ENCODE measurements around the gene PRSS38. TPM values are rescaled to one million over a fixed set of nuclear protein-coding genes. Genes with fewer than 3 reads are reported as not detected.

The PRSS38 gene
- total RNA-seq, 2 experiments from 2014 or later = not detected

- H3K4me3 Mint-ChIP-seq = no peak overlapping the region
- DNase-seq = no peak
- H3K9me3 Mint-ChIP-seq = no peaks in the 10 kb centered on the region
- no peaks in the 10 kb centered on the region for H3K27me3 Mint-ChIP-seq
- H3K36me3 Mint-ChIP-seq = no peaks in the 10 kb centered on the region
- no peak overlapping the region for H3K27ac Mint-ChIP-seq
- no peaks in the 10 kb centered on the region for H3K4me1 Mint-ChIP-seq
These were observed 19.0 kb upstream of the PRSS38 start for GRCh38 chr1:227796359-227796915.

GRCh38 chr1:227797144-227797543 is 18.3 kb upstream of the PRSS38 start:
- Mint-ChIP-seq H3K9me3 (no peaks in the 10 kb centered on the region), H3K4me3 (no peak overlapping the region), H3K27me3 (no peaks in the 10 kb centered on the region), H3K4me1 (no peaks in the 10 kb centered on the region), H3K36me3 (no peaks in the 10 kb centered on the region), H3K27ac (no peak overlapping the region)
- DNase-seq = no peak

DNA sequence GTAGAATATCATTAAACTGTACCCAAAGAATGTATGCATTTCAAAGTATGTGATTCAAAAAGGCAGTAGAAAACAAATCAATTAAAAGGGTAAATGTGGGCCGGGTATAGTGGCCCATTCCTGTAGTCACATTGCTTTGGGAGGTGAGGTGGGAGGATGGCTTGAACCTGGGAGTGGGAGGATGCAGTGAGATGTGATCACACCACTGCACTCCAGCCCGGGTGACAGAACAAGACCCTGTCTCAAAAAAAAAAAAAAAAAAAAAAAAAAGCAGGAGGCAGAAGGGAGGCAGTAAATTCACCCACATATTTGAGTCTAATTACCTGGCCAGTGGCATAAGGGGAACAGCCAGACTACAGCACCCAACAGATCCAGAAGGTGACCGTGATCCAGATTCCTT is 17.9 kb upstream of the PRSS38 start:
- DNase-seq = no peak
- Mint-ChIP-seq H3K36me3 (no peaks in the 10 kb centered on the region), H3K27me3 (no peaks in the 10 kb centered on the region), H3K9me3 (no peaks in the 10 kb centered on the region), H3K4me1 (no peaks in the 10 kb centered on the region), H3K27ac (no peak overlapping the region), H3K4me3 (no peak overlapping the region)

GRCh38 chr1:227798078-227798802 is 17.2 kb upstream of the PRSS38 start:
- H3K27me3 Mint-ChIP-seq = no peaks in the 10 kb centered on the region
- H3K4me3 Mint-ChIP-seq = no peak overlapping the region
- peaks cover 2% of the 10 kb centered on the region for H3K9me3 Mint-ChIP-seq
- H3K36me3 Mint-ChIP-seq = no peaks in the 10 kb centered on the region
- no peak overlapping the region for H3K27ac Mint-ChIP-seq
- H3K4me1 Mint-ChIP-seq = no peaks in the 10 kb centered on the region
- DNase-seq = no peak

DNA sequence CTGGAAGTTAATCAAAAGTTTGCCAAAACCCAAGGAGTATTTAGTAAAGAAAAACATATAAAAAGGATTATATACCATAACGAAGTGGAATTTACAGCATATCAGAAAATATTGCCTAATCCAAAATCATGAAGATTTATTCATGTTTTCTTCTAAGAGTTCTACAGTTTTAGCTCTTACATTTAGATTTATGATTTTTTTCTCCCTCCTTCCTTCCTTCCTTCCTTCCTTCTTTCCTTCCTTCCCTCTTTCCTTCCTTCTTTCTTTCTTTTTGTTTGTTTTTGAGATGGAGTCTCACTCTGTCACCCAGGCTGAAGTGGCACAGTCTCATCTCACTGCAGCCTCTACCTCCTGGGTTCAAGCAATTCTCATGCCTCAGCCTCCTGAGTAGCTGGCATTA is 15.7 kb upstream of the PRSS38 start:
- peaks cover 13% of the 10 kb centered on the region for H3K9me3 Mint-ChIP-seq
- H3K4me3 Mint-ChIP-seq = no peak overlapping the region
- DNase-seq = no peak
- no peaks in the 10 kb centered on the region for H3K36me3 Mint-ChIP-seq
- no peak overlapping the region for H3K27ac Mint-ChIP-seq
- H3K4me1 Mint-ChIP-seq = no peaks in the 10 kb centered on the region
- H3K27me3 Mint-ChIP-seq = no peaks in the 10 kb centered on the region

- peaks cover 4% of the 10 kb centered on the region for H3K36me3 Mint-ChIP-seq
- no peaks in the 10 kb centered on the region for H3K27me3 Mint-ChIP-seq
- no peak for DNase-seq
- peaks cover 4% of the 10 kb centered on the region for H3K4me1 Mint-ChIP-seq
- no peak overlapping the region for H3K27ac Mint-ChIP-seq
- H3K4me3 Mint-ChIP-seq = no peak overlapping the region
- H3K9me3 Mint-ChIP-seq = peaks cover 17% of the 10 kb centered on the region
These were observed 11.5 kb upstream of the PRSS38 start for GRCh38 chr1:227803933-227804332.

DNA sequence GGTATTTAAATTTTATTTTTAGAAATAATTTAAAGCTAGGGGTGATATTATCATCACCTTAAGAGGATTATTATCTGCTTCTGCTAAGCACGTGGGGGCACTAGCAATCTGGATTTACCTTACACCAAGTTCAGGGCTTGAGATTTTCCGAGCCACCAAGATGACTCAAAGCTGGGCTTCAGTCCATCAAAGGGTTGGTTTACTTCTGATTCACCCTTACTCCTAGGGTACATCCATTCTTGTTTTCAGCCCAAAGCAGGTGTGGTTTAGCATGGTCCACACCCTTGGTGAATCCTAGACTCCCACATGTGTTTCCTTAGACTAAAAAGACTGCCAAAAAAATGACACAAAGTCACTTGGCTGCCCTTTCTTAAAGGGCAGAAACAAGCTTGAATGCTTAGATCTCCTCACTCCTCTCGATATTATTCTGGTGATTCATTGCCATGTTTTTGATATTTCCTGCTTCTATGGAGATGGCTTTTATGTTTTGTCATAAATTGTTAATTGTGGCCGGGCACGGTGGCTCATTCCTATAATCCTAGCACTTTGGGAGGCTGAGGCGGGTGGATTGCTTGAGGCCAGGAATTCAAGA is 9.8 kb upstream of the PRSS38 start:
- Mint-ChIP-seq H3K4me3 (no peak overlapping the region), H3K36me3 (peaks cover 4% of the 10 kb centered on the region), H3K27ac (no peak overlapping the region), H3K9me3 (peaks cover 22% of the 10 kb centered on the region), H3K4me1 (peaks cover 8% of the 10 kb centered on the region), H3K27me3 (no peaks in the 10 kb centered on the region)
- no peak for DNase-seq

DNA sequence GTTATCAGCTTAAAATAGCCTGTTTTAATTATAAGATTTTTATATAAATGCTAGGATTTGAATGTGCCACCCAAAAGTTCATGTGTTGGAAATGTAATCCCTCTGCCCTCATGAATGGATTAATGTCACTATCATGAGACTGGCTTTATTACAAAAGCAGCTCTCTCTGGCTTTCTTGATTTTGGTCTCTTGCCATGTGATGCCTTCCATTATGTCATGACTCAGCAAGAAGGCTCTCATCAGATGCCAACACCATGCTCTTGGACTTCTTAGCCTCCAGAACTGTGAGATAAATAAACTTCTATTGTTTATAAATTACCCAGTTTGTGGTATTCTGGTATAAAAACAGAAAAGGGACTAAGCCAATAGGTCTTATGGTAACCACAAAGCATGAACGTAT is 6.9 kb upstream of the PRSS38 start:
- Mint-ChIP-seq H3K9me3 (peaks cover 28% of the 10 kb centered on the region), H3K4me3 (no peak overlapping the region), H3K27ac (no peak overlapping the region), H3K27me3 (no peaks in the 10 kb centered on the region), H3K4me1 (peaks cover 8% of the 10 kb centered on the region), H3K36me3 (peaks cover 4% of the 10 kb centered on the region)
- no peak for DNase-seq

- no peak for DNase-seq
- peaks cover 4% of the 10 kb centered on the region for H3K36me3 Mint-ChIP-seq
- H3K27me3 Mint-ChIP-seq = no peaks in the 10 kb centered on the region
- H3K27ac Mint-ChIP-seq = no peak overlapping the region
- peaks cover 30% of the 10 kb centered on the region for H3K9me3 Mint-ChIP-seq
- peaks cover 8% of the 10 kb centered on the region for H3K4me1 Mint-ChIP-seq
- H3K4me3 Mint-ChIP-seq = no peak overlapping the region
These were observed 6.4 kb upstream of the PRSS38 start for GRCh38 chr1:227809026-227809425.

GRCh38 chr1:227813962-227814361 is 1.5 kb upstream of the PRSS38 start:
- H3K36me3 Mint-ChIP-seq = no peaks in the 10 kb centered on the region
- DNase-seq = no peak
- H3K4me3 Mint-ChIP-seq = no peak overlapping the region

DNA sequence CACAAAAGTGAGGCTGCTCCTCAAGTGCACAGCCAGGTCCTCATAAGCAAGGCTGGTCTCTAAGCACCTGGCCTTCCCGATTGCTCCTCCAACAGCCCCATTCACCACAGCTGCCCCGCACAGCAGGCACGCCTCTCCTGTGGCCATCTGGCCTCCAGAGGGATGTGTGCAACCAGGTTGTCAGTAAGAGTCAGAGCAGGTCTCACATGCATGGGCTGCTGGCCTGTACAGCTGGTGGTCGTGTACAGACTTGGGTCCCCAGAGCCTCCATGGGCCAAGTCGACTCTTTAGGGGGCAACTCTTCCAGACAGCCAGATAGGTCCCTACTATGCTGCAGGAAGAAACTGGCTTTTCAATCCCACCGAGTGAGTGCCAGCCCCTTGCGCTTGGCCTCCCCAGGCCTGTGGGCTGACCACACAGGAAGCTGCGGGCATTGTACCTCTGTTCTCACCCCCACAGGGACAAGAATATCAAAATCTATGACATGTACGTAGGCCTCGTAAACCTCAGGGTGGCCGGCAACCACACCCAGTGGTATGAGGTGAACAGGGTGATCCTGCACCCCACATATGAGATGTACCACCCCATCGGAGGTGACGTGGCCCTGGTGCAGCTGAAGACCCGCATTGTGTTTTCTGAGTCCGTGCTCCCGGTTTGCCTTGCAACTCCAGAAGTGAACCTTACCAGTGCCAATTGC is 1.4 kb downstream of the PRSS38 start:
- DNase-seq = no peak
- Mint-ChIP-seq H3K27ac (no peak overlapping the region), H3K36me3 (no peaks in the 10 kb centered on the region)

More at GRCh38 chr1:227813962-227814361, 1.5 kb upstream of the PRSS38 start:
- Mint-ChIP-seq H3K27me3 (no peaks in the 10 kb centered on the region), H3K4me1 (peaks cover 4% of the 10 kb centered on the region), H3K9me3 (peaks cover 23% of the 10 kb centered on the region), H3K27ac (no peak overlapping the region)

DNA sequence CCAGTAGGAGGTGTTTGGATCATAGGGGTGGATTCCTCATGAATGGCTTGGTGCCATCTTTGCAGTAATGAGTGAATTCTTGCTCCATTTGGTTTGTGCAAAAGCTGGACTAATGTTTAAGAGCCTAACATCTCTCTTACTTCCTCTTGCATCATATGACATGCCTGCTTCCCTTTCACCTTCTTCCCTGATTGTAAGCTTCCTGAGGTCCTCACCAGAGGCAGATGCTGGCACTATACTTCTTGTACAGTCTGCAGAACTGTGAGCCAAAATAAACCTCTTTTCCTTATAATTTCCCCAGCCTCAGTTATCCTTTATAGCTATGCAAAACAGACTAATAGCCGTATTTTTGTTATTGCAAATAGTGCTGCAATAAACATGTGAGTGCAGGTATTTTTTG is 8.1 kb downstream of the PRSS38 start:
- H3K4me3 Mint-ChIP-seq = no peak overlapping the region
- no peak overlapping the region for H3K27ac Mint-ChIP-seq
- DNase-seq = no peak
- peaks cover 14% of the 10 kb centered on the region for H3K4me1 Mint-ChIP-seq
- peaks cover 16% of the 10 kb centered on the region for H3K9me3 Mint-ChIP-seq
- no peaks in the 10 kb centered on the region for H3K36me3 Mint-ChIP-seq
- H3K27me3 Mint-ChIP-seq = no peaks in the 10 kb centered on the region

More for the DNA sequence above, 1.4 kb downstream of the PRSS38 start:
- Mint-ChIP-seq H3K9me3 (peaks cover 23% of the 10 kb centered on the region), H3K27me3 (no peaks in the 10 kb centered on the region), H3K4me3 (no peak overlapping the region), H3K4me1 (no peaks in the 10 kb centered on the region)

GRCh38 chr1:227824204-227824603 is 8.7 kb downstream of the PRSS38 start:
- DNase-seq = no peak
- peaks cover 14% of the 10 kb centered on the region for H3K4me1 Mint-ChIP-seq
- no peak overlapping the region for H3K4me3 Mint-ChIP-seq
- H3K27me3 Mint-ChIP-seq = no peaks in the 10 kb centered on the region
- peaks cover 17% of the 10 kb centered on the region for H3K9me3 Mint-ChIP-seq
- H3K27ac Mint-ChIP-seq = no peak overlapping the region
- H3K36me3 Mint-ChIP-seq = no peaks in the 10 kb centered on the region

- H3K27ac Mint-ChIP-seq = no peak overlapping the region
- H3K27me3 Mint-ChIP-seq = no peaks in the 10 kb centered on the region
- H3K9me3 Mint-ChIP-seq = peaks cover 16% of the 10 kb centered on the region
These were observed 13.3 kb downstream of the PRSS38 start for GRCh38 chr1:227828786-227829185.

GRCh38 chr1:227838181-227838580 is 22.7 kb downstream of the PRSS38 start:
- no peak for DNase-seq
- H3K4me3 Mint-ChIP-seq = no peak overlapping the region
- no peaks in the 10 kb centered on the region for H3K27me3 Mint-ChIP-seq
- peaks cover 2% of the 10 kb centered on the region for H3K36me3 Mint-ChIP-seq
- no peak overlapping the region for H3K27ac Mint-ChIP-seq
- H3K9me3 Mint-ChIP-seq = no peaks in the 10 kb centered on the region
- no peaks in the 10 kb centered on the region for H3K4me1 Mint-ChIP-seq

More at GRCh38 chr1:227828786-227829185, 13.3 kb downstream of the PRSS38 start:
- Mint-ChIP-seq H3K4me1 (peaks cover 14% of the 10 kb centered on the region), H3K4me3 (no peak overlapping the region), H3K36me3 (peaks cover under 1% of the 10 kb centered on the region)
- no peak for DNase-seq

Measured in activated naive CD8-positive, alpha-beta T cell treated with anti-CD3 and anti-CD28 coated beads for 36 hours (primary cell).